ENCODE results near the gene MZB1.
"Not testable (repeated sequence)": the region's sequence is repeated elsewhere in the genome, so short reads cannot be mapped to it uniquely, and the experiment has no call there.

The MZB1 gene

DNA sequence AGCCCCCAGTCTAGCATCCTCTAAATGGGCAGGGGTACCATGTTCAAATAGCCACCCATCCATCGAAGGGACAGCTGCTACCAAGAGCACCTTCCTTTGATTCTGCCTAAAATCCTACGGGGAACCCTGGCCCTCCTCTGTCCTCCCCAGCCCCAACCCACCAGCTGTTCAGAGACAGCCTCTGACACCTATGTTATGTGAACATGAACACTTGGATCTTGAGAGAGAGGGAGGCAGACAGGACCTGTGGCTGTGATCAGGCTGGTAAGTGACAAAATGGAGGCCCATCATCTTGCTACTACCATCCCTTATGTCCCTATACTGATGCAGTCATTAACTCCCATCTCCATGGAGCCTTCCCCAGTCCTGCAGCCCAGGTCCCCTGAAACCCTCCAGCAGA is 14.8 kb downstream of the MZB1 start:
- no peak for DNase-seq

GRCh38 chr5:139371482-139372435 is 18.0 kb downstream of the MZB1 start:
- DNase-seq: peak in 1 of 2 donors; percentile 23

- no peak for DNase-seq
Observed at GRCh38 chr5:139369181-139369580, 20.5 kb downstream of the MZB1 start.

DNA sequence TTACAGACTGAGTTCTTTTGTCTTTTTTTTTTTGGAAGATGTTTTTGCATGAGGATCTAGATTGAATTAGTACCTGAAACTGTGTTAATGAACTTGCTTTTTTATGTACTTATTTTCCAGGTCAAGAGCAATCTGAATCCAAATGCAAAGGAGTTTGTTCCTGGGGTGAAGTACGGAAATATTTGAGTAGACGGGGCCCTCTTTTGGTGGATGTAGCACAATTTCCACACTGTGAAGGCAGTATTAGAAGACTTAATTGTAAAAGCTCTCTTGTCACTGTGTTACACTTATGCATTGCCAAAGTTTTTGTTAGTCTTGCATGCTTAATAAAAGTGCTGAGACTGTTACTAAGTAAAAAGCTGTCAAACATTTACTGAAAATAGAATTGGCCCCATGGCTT is 21.1 kb downstream of the MZB1 start:
- DNase-seq: no peak

GRCh38 chr5:139364466-139364865 is 25.2 kb downstream of the MZB1 start:
- no peak for DNase-seq

- DNase-seq: no peak
Observed at GRCh38 chr5:139363937-139364336, 25.8 kb downstream of the MZB1 start.

DNA sequence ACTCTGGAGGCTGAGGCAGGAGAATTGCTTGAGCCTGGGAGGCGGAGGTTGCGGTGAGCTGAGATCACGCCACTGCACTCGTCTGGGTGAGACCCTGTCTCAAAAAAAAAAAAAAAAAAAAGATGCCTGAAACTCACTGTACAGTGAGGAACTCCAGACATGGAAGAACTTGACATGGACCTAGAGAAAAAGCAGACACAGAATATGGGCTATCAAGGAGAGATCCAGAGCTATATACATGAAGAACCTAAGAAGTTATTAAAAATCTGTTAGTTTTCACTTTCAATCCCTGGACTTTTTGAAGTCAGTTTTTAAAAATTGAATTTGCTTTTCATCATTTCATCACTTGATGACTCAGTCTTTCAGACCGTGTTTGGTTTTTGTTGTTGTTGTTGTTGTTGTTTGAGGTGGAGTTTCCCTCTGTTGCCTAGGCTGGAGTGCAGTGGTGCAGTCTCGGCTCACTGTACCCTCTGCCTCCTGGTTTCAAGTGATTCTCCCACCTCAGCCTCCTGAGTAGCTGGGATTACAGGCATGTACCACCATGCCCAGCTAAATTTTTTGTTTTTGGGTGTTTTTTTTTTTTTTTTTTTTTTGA is 27.8 kb downstream of the MZB1 start:
- DNase-seq: no peak

DNA sequence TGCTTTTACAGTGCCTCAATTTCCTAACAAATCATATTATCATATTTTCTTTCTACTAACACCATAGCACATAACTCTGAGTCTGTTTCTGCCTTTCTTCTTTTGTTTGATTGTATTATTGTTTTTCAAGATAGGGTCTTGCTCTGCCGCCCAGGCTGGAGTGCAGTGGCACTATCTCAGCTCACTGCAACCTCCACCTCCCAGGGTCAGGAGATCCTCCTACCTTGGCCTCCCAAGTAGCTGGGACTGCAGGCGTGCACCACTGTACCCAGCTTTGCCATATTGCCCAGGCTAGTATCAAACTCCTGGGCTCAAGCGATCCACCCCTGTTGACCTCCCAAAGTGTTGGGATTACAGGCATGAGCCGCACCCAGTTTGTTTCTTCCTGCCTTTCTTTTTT is 29.3 kb downstream of the MZB1 start:
- no peak for DNase-seq

- no peak for DNase-seq
Observed at GRCh38 chr5:139358064-139358463, 31.6 kb downstream of the MZB1 start.

DNA sequence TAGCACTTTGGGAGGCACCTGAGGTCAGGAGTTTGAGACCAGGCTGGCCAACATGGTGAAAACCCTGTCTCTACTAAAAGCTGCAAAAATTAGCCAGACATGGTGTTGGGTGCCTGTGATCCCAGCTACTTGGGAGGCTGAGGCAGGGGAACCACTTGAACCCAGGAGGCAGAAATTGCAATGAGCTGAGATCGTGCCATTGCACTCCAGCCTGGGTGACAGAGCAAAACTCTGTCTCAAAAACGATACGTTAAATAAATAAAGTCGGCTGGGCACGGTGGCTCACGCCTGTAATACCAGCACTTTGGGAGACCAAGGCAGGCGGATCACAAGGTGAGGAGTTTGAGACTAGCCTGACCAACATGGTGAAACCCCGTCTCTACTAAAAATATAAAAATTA is 33.8 kb downstream of the MZB1 start:
- not testable (repeated sequence) for DNase-seq

DNA sequence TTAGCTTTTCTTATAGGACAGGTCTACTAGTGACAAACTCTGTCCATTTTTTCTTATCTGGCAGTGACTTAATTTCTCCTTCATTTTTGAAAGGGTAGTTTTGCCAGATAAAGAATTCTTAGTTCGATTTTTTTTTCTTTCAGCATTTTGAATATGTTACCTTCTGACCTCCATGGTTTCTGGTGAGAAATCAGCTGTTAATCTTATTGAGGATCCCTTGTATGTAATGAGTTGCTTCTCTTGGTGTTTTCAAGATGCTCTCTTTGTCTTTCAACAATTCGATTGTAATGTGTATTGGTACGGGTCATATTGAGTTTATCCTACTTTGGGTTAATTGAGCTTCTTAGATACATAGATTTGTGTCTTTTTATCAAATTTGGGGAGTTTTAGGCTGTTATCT is 35.5 kb downstream of the MZB1 start:
- DNase-seq: no peak

DNA sequence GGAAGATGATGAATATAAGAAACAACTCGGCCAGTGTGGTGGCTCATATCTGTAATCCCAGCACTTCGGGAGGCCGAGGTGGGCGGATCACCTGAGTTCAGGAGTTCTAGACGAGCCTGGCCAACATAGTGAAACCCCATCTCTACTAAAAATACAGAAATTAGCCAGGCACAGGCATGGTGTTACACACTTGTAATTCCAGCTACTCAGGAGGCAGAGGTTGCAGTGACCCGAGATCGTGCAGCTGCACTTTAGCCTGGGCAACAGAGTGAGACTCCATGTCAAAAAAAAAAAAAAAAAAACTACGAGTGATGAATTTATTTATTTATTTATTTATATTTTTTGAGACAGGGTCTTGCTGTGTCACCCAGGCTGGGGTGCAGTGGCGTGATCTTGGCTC is 41.9 kb downstream of the MZB1 start:
- DNase-seq: not testable (repeated sequence)

GRCh38 chr5:139345442-139345841 is 44.3 kb downstream of the MZB1 start:
- not testable (repeated sequence) for DNase-seq

DNA sequence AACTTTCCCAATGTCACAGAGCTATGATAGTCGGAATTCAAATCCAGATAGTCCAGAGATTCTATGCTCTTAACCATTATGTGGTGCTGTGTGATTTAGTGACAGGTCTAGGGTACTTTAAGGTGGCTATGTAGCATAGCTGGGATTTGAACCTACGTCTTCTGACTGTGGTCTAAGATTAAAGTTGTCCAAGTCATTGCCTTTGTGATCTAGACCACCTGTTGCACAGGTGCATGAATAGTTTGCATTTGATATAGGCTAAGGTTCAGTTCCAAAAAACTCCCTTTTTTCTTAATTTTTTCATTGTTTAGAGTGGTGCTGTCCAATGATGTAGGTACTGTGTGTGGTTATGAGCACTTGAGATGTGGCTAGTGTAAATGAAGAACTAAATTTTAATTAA is 45.5 kb downstream of the MZB1 start:
- no peak for DNase-seq

- DNase-seq: no peak
Observed at GRCh38 chr5:139343476-139343875, 46.2 kb downstream of the MZB1 start.

- no peak for DNase-seq
Observed at GRCh38 chr5:139342423-139342723, 47.3 kb downstream of the MZB1 start.

GRCh38 chr5:139341689-139342422 is 47.9 kb downstream of the MZB1 start, which contains the start of gene PAIP2:
Gene PAIP2, plus strand, starts transcription at chr5:139341854. Its CDS starts 21,931 bp downstream, at chr5:139363785.
- DNase-seq: peak; percentile 95 to 96

DNA sequence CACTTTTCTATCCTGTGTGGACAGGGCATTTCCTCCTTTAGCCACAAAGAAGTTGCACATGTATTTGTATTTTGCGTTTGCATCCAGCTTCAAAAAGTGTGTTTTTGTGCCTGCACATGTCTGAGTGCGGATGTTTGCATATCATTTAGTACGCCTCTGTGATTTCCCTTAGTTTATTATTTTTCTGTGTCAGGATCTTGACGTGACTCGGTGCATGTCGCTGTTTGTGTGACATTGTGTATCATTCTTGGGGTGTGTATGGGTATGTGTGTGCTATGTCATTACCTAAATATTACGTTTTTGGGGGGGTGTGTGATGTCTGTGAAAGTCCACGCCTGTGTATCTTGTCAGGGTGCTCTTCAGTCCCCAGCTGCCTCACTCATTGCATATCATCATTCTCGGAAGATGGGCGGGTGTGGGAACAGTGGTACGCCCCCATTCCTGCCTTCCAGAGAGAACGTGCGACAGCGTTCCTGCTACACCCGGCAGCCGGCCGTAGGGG is 48.5 kb downstream of the MZB1 start:
- DNase-seq: no peak

DNA sequence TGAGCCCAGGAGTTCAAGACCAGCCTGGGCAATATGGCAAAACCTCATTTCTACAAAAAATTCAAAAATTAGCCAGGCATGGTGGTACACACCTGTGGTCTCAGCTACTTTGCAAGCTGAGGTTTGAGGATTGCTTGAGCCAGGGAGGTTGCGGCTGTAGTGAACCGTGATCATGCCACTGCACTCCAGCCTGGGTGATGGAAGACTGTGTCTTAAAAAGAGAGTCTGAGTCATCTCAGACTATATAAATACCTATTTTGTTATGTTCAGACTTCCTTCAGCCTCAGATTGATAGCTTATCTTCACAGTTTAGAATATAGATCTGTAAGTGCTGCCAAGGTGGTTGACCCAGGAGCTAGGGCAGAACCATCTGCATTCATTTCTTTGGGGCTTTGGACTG is 49.7 kb downstream of the MZB1 start:
- no peak for DNase-seq

Measured in inflammatory macrophage (primary cell).